ENCODE results near the gene ZNF564. TPM values are rescaled to one million over a fixed set of nuclear protein-coding genes. Genes with fewer than 3 reads are reported as not detected.
A peak's percentile ranks its signal among the peaks of the same experiment; 100 is the strongest.

Gene ZNF564
- total and polyA plus RNA-seq, 2 donors (not counting 3 experiments of a cell fraction or from before 2014, with no cell fraction given), result 1.5 to 6.5 TPM

GRCh38 chr19:12544401-12544876 lies 6.8 kb downstream of the ZNF564 start:
- peaks cover 2% of the 10 kb centered on the region for H4K20me1 ChIP-seq (replicated peaks; ENCODE audit: control insufficient read depth, extremely low read depth, insufficient read depth, low read length)
- FAIRE-seq (peak; percentile 15), DNase-seq (ENCODE audit: low read depth, low spot score) (peak; percentile 76)
- TF ChIP-seq CTCF (IDR thresholded peaks at IDR 0.05; ENCODE audit: extremely low read depth in 1 of 2, insufficient read depth in 1 of 2, low read depth in 1 of 2, low read length in 2 of 2) (no peak), GATA2 (IDR thresholded peaks at IDR 0.05; ENCODE audit: insufficient read depth, insufficient read length, low read depth, low read length) (peak; percentile 55), POLR2A (IDR thresholded peaks at IDR 0.05; ENCODE audit: low read depth, low read length) (no peak), MYC (IDR thresholded peaks at IDR 0.05; ENCODE audit: low read depth, low read length) (no peak), EZH2 (IDR thresholded peaks at IDR 0.05; ENCODE audit: borderline replicate concordance, low read depth, low read length, severe bottlenecking) (no peak), POLR2AphosphoS5 (IDR thresholded peaks at IDR 0.05; ENCODE audit: insufficient read depth, low read depth, low read length) (peak; percentile 56), FOS (IDR thresholded peaks at IDR 0.05; ENCODE audit: borderline replicate concordance, insufficient read depth, low read length) (peak; percentile 40), JUN (IDR thresholded peaks at IDR 0.05; ENCODE audit: borderline replicate concordance, insufficient read depth, insufficient read length, low read depth) (peak; percentile 2)
- TF ChIP-seq, protein P1, sequence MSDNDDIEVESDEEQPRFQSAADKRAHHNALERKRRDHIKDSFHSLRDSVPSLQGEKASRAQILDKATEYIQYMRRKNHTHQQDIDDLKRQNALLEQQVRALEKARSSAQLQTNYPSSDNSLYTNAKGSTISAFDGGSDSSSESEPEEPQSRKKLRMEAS (IDR thresholded peaks at IDR 0.05; ENCODE audit: insufficient read depth, insufficient read length), result no peak
- peaks cover 0 to 2% of the 10 kb centered on the region in 2 experiments for H3K36me3 ChIP-seq (ENCODE audit: control insufficient read depth in 2 of 2, extremely low read depth in 1 of 2, insufficient read depth in 2 of 2, low read length in 2 of 2)
- no peak overlapping the region for H3K9ac ChIP-seq (replicated peaks; ENCODE audit: extremely low read depth, insufficient read depth, low read length)
- no peaks in the 10 kb centered on the region for H3K9me1 ChIP-seq (replicated peaks; ENCODE audit: control insufficient read depth, extremely low read depth, insufficient read depth, low read length)
- H3K4me3 ChIP-seq (replicated peaks in 1 of 3; ENCODE audit: insufficient read depth in 1 of 3, low read depth in 1 of 3, low read length in 3 of 3), result no peak overlapping the region
- dilution Hi-C loops (cut with MboI; ENCODE audit: extremely low pct_ligation_motif_present, low sequenced_read_pairs) (no loop called here), intact Hi-C loops (cut with micrococcal nuclease) (no loop called here)
- H3K79me2 ChIP-seq (ENCODE audit: control insufficient read depth, insufficient read depth, low read length), result peaks cover 23% of the 10 kb centered on the region
- POLR2A ChIA-PET, result no interaction called here
- no TSS peak for BruUV-seq (replicated peaks)
- H3K9me3 ChIP-seq (replicated peaks; ENCODE audit: control insufficient read depth, insufficient read depth, low read length), result no peaks in the 10 kb centered on the region
- H3K27ac ChIP-seq (ENCODE audit: insufficient read depth, low read depth, low read length), result peak overlapping the region; percentile 37
- no peaks in the 10 kb centered on the region for H3K27me3 ChIP-seq (ENCODE audit: control insufficient read depth in 2 of 2, insufficient read depth in 2 of 2, low read length in 2 of 2)
- peak overlapping the region; percentile 5 for H3K4me2 ChIP-seq (ENCODE audit: insufficient read depth, low read length)
- H2AFZ ChIP-seq (ENCODE audit: low read depth, low read length), result no peak overlapping the region
- CTCF ChIA-PET, result interaction anchor here (1.1 to 1.2 kb wide), 2 partner anchors 453 kb away, joined by 3 read pairs; no protein-coding TSS in a partner anchor
- H3K4me1 ChIP-seq (ENCODE audit: control insufficient read depth, extremely low read depth, insufficient read depth, low read length), result peaks cover 9% of the 10 kb centered on the region

Measured in endothelial cell of umbilical vein (primary cell).